M059J (cell line): ENCODE results near the gene BAZ2B. TPM values are rescaled to one million over a fixed set of nuclear protein-coding genes. Genes with fewer than 3 reads are reported as not detected.
A peak's percentile ranks its signal among the peaks of the same experiment; 100 is the strongest.

Experiments used
- DNase-seq: peaks from one replicate; pipeline ENCODE4 v3.0.0-alpha.2; 2012; ENCODE audit warnings: low read depth
- total RNA-seq: library from RNA; depleted of rRNA; stranded (reverse); fragments of >200 nt; shearing (Covaris generic); gene quantifications from 2 replicates; pipeline ENCODE4 v1.2.3, GENCODE V29; 2014

BAZ2B gene
- total RNA-seq, 1 experiment from 2014 or later: 20.9 TPM

- DNase-seq: no peak
Observed at GRCh38 chr2:159462961-159463360, 153.4 kb downstream of the BAZ2B start.

GRCh38 chr2:159462201-159462785 lies 154.1 kb downstream of the BAZ2B start:
- no peak for DNase-seq

GRCh38 chr2:159461076-159461475 lies 155.3 kb downstream of the BAZ2B start:
- DNase-seq: no peak

GRCh38 chr2:159460227-159460626 lies 156.1 kb downstream of the BAZ2B start:
- DNase-seq: no peak

- DNase-seq: peak; percentile 42
Observed at GRCh38 chr2:159459279-159459678, 157.1 kb downstream of the BAZ2B start.

- DNase-seq: no peak
Observed at GRCh38 chr2:159457589-159457988, 158.8 kb downstream of the BAZ2B start.

- DNase-seq: no peak
Observed at GRCh38 chr2:159456500-159457426, 159.6 kb downstream of the BAZ2B start.

GRCh38 chr2:159455330-159455918 lies 160.9 kb downstream of the BAZ2B start:
- no peak for DNase-seq

GRCh38 chr2:159454185-159454584 lies 162.2 kb downstream of the BAZ2B start:
- peak; percentile 2 for DNase-seq

- no peak for DNase-seq
Observed at GRCh38 chr2:159450180-159450579, 166.2 kb downstream of the BAZ2B start.

GRCh38 chr2:159449504-159450124 lies 166.7 kb downstream of the BAZ2B start:
- DNase-seq: peak; percentile 1

GRCh38 chr2:159446817-159447216 lies 169.5 kb downstream of the BAZ2B start:
- no peak for DNase-seq

- no peak for DNase-seq
Observed at GRCh38 chr2:159446201-159446600, 170.1 kb downstream of the BAZ2B start.

GRCh38 chr2:159445307-159445706 lies 171.0 kb downstream of the BAZ2B start:
- DNase-seq: no peak

- DNase-seq: no peak
Observed at GRCh38 chr2:159444754-159445153, 171.6 kb downstream of the BAZ2B start.

GRCh38 chr2:159442159-159442852 lies 174.0 kb downstream of the BAZ2B start:
- DNase-seq: no peak

GRCh38 chr2:159441182-159441581 lies 175.2 kb downstream of the BAZ2B start:
- no peak for DNase-seq

- DNase-seq: no peak
Observed at GRCh38 chr2:159439421-159439820, 176.9 kb downstream of the BAZ2B start.

GRCh38 chr2:159438720-159439353 lies 177.5 kb downstream of the BAZ2B start:
- DNase-seq: no peak

- no peak for DNase-seq
Observed at GRCh38 chr2:159438284-159438683, 178.1 kb downstream of the BAZ2B start.

- no peak for DNase-seq
Observed at GRCh38 chr2:159432610-159433009, 183.7 kb downstream of the BAZ2B start.
